K562 (cell line): Measurements from ENCODE around the gene UTP25.

ENCODE experiments used
- ATF1 ChIP-seq, 2 experiments: fragments of 450-650 bp in 1 of 2; IDR thresholded peaks; 2 replicates each; pipeline ENCODE4 v1.6.1; 2016; ENCODE audit warnings: missing compliant biosample characterization in 1 of 2, missing genetic modification characterization in 1 of 2
- CCAR2 ChIP-seq: fragments of 200-400 bp; formaldehyde crosslinking; IDR thresholded peaks from 2 replicates; pipeline ENCODE4 v1.6.1; 2017; ENCODE audit warnings: mild to moderate bottlenecking, low read depth, low read length
- PHF20 ChIP-seq: fragments of 450-650 bp; IDR thresholded peaks from 2 replicates; pipeline ENCODE4 v1.6.1; 2018; ENCODE audit not compliant: partially characterized antibody
- ZNF146 ChIP-seq: IDR thresholded peaks from one replicate; pipeline ENCODE4 v1.6.1; 2018; ENCODE audit warnings: missing compliant biosample characterization; ENCODE audit not compliant: unreplicated experiment

GRCh38 chr1:209877087-209877764 is 49.5 kb downstream of the UTP25 start:
- TF ChIP-seq ZNF146 (CRISPR knock-in tag) (no peak), CCAR2 (no peak), ATF1 (CRISPR knock-in tag; IDR thresholded peaks at IDR 0.05) (no peak), ATF1 (tag; IDR thresholded peaks at IDR 0.05) (no peak), PHF20 (no peak)
